ENCODE data around the gene DENND4A.

DENND4A gene

DNA sequence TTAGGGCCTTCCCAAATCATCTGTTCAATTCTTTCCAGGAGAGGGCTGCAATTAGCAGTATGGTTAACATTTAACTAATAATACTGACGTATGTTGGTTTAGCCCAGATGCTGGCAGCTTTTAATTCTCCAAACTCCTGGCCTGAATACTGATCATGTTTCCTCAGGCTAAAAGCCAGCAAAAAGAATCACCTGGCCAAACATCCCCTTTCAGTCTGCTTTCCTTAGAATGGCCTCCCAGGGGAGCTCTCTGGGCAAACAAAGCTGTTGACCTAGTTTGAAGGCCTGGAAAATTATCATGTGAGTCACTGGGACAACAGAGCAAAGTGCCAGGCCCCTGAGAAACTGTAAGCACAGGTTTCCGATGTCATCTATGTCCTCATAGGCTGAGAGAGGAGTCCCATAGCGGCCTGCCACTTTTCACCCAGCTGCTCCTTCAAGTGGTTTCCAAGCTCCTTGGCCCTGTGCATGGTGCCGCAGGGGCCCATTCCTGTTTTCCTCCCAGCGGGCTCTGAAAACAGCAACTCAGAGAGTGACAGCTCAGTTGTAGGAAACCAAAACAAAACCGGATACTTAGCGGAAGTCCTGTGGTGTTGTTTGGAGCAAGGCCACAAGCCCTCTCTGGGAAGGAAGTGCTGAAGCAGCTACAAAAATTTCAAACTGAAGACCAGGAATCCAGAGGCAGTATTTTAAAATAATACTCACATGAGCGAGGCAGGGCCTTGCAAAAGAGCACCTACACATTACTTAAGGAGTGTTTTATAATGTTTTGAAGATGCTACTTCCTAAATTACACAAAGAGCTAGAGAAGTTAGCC lies 40.7 kb upstream of the DENND4A start (continued):
- peak; percentile 96 for TF ChIP-seq ZNF366 (tag by site-specific recombination; conservative IDR thresholded peaks at IDR 0.05)
- TF ChIP-seq SP3 (tag by site-specific recombination; IDR thresholded peaks at IDR 0.05) = peak; percentile 21; the same call in 1 of the 2 replicates
- TF ChIP-seq, protein P1, sequence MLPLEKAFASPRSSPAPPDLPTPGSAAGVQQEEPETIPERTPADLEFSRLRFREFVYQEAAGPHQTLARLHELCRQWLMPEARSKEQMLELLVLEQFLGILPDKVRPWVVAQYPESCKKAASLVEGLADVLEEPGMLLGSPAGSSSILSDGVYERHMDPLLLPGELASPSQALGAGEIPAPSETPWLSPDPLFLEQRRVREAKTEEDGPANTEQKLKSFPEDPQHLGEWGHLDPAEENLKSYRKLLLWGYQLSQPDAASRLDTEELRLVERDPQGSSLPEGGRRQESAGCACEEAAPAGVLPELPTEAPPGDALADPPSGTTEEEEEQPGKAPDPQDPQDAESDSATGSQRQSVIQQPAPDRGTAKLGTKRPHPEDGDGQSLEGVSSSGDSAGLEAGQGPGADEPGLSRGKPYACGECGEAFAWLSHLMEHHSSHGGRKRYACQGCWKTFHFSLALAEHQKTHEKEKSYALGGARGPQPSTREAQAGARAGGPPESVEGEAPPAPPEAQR (tag by site-specific recombination; IDR thresholded peaks at IDR 0.05) = no peak
- peak; percentile 77; the same call in 1 of the 2 replicates for TF ChIP-seq GLI2 (tag by site-specific recombination; IDR thresholded peaks at IDR 0.05; ENCODE audit: borderline replicate concordance, low read depth)
- TF ChIP-seq, protein P2, sequence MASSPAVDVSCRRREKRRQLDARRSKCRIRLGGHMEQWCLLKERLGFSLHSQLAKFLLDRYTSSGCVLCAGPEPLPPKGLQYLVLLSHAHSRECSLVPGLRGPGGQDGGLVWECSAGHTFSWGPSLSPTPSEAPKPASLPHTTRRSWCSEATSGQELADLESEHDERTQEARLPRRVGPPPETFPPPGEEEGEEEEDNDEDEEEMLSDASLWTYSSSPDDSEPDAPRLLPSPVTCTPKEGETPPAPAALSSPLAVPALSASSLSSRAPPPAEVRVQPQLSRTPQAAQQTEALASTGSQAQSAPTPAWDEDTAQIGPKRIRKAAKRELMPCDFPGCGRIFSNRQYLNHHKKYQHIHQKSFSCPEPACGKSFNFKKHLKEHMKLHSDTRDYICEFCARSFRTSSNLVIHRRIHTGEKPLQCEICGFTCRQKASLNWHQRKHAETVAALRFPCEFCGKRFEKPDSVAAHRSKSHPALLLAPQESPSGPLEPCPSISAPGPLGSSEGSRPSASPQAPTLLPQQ (tag by site-specific recombination; IDR thresholded peaks at IDR 0.05) = peak; percentile 97
- peak; percentile 97 for TF ChIP-seq ZBTB17 (tag by site-specific recombination; IDR thresholded peaks at IDR 0.05)
- 0 out of 2 replicates have a peak, but pooled peaks have one; percentile 78 for TF ChIP-seq ZNF610 (tag by site-specific recombination; IDR thresholded peaks at IDR 0.05; ENCODE audit: borderline replicate concordance)
- TF ChIP-seq KLF7 (tag by site-specific recombination; IDR thresholded peaks at IDR 0.05; ENCODE audit: borderline replicate concordance) = no peak
- TF ChIP-seq ZNF785 (tag by site-specific recombination; IDR thresholded peaks at IDR 0.05) = no peak
- TF ChIP-seq ZNF416 (tag by site-specific recombination; IDR thresholded peaks at IDR 0.05) = no peak
- TF ChIP-seq PRDM1 (tag by site-specific recombination; IDR thresholded peaks at IDR 0.05) = peak; percentile 83
- no peak for TF ChIP-seq ZNF302 (tag by site-specific recombination; IDR thresholded peaks at IDR 0.05; ENCODE audit: low read depth)
- peak; percentile 99 for TF ChIP-seq ZNF394 (tag by site-specific recombination; IDR thresholded peaks at IDR 0.05; ENCODE audit: borderline replicate concordance)
- TF ChIP-seq ZBTB48 (tag by site-specific recombination; IDR thresholded peaks at IDR 0.05) = no peak
- peak; percentile 54; the same call in 1 of the 2 replicates for TF ChIP-seq ZNF391 (tag by site-specific recombination; IDR thresholded peaks at IDR 0.05; ENCODE audit: borderline replicate concordance, low read depth)
- TF ChIP-seq ZBTB7A (tag by site-specific recombination; IDR thresholded peaks at IDR 0.05; ENCODE audit: low read depth) = peak; percentile 35; the same call in 1 of the 2 replicates
- no peak for TF ChIP-seq ZFP37 (tag by site-specific recombination; IDR thresholded peaks at IDR 0.05)
- no peak for TF ChIP-seq ZNF677 (tag by site-specific recombination; IDR thresholded peaks at IDR 0.05)
- TF ChIP-seq YY1 (tag by site-specific recombination; IDR thresholded peaks at IDR 0.05) = no peak
- TF ChIP-seq, protein P3, sequence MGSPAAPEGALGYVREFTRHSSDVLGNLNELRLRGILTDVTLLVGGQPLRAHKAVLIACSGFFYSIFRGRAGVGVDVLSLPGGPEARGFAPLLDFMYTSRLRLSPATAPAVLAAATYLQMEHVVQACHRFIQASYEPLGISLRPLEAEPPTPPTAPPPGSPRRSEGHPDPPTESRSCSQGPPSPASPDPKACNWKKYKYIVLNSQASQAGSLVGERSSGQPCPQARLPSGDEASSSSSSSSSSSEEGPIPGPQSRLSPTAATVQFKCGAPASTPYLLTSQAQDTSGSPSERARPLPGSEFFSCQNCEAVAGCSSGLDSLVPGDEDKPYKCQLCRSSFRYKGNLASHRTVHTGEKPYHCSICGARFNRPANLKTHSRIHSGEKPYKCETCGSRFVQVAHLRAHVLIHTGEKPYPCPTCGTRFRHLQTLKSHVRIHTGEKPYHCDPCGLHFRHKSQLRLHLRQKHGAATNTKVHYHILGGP (tag by site-specific recombination; IDR thresholded peaks at IDR 0.05) = no peak
- no peak for TF ChIP-seq ZNF473 (tag by site-specific recombination; IDR thresholded peaks at IDR 0.05)
- no peak for TF ChIP-seq YY2 (tag by site-specific recombination; IDR thresholded peaks at IDR 0.05)
- TF ChIP-seq ZFP69B (tag by site-specific recombination; IDR thresholded peaks at IDR 0.05) = peak; percentile 94
- TF ChIP-seq, protein P4, sequence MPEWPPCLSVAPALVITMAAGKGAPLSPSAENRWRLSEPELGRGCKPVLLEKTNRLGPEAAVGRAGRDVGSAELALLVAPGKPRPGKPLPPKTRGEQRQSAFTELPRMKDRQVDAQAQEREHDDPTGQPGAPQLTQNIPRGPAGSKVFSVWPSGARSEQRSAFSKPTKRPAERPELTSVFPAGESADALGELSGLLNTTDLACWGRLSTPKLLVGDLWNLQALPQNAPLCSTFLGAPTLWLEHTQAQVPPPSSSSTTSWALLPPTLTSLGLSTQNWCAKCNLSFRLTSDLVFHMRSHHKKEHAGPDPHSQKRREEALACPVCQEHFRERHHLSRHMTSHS (tag by site-specific recombination; IDR thresholded peaks at IDR 0.05) = peak; percentile 52; the same call in 1 of the 2 replicates
- peak; percentile 92 for TF ChIP-seq ZBTB21 (tag by site-specific recombination; IDR thresholded peaks at IDR 0.05)
- peak; percentile 95 for TF ChIP-seq WT1 (tag by site-specific recombination; IDR thresholded peaks at IDR 0.05)
- TF ChIP-seq ZNF654 (tag by site-specific recombination; IDR thresholded peaks at IDR 0.05; ENCODE audit: low read depth) = no peak
- TF ChIP-seq ZIC2 (tag by site-specific recombination; IDR thresholded peaks at IDR 0.05) = peak; percentile 98
- TF ChIP-seq ZNF433 (tag by site-specific recombination; IDR thresholded peaks at IDR 0.05; ENCODE audit: low read depth) = no peak
- TF ChIP-seq, protein P5, sequence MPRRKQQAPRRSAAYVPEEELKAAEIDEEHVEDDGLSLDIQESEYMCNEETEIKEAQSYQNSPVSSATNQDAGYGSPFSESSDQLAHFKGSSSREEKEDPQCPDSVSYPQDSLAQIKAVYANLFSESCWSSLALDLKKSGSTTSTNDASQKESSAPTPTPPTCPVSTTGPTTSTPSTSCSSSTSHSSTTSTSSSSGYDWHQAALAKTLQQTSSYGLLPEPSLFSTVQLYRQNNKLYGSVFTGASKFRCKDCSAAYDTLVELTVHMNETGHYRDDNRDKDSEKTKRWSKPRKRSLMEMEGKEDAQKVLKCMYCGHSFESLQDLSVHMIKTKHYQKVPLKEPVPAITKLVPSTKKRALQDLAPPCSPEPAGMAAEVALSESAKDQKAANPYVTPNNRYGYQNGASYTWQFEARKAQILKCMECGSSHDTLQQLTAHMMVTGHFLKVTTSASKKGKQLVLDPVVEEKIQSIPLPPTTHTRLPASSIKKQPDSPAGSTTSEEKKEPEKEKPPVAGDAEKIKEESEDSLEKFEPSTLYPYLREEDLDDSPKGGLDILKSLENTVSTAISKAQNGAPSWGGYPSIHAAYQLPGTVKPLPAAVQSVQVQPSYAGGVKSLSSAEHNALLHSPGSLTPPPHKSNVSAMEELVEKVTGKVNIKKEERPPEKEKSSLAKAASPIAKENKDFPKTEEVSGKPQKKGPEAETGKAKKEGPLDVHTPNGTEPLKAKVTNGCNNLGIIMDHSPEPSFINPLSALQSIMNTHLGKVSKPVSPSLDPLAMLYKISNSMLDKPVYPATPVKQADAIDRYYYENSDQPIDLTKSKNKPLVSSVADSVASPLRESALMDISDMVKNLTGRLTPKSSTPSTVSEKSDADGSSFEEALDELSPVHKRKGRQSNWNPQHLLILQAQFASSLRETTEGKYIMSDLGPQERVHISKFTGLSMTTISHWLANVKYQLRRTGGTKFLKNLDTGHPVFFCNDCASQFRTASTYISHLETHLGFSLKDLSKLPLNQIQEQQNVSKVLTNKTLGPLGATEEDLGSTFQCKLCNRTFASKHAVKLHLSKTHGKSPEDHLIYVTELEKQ (tag by site-specific recombination; IDR thresholded peaks at IDR 0.05; ENCODE audit: borderline replicate concordance) = peak; percentile 93
- TF ChIP-seq ZNF221 (tag by site-specific recombination; IDR thresholded peaks at IDR 0.05; ENCODE audit: borderline replicate concordance) = no peak

All from HEK293 (cell line).